Dermis blood vessel endothelial cell (primary cell): Measurements from ENCODE around the gene CHRM4. TPM values are rescaled to one million over a fixed set of nuclear protein-coding genes. Genes with fewer than 3 reads are reported as not detected.

ENCODE experiments used
- DNase-seq: peaks from one replicate; pipeline ENCODE4 v3.0.0; 2010
- total RNA-seq: library from RNA; depleted of rRNA; stranded (reverse); fragments of >200 nt; gene quantifications from 2 replicates; pipeline ENCODE4 v1.2.3, GENCODE V29; 2014

The CHRM4 gene
- total RNA-seq, 1 donor from 2014 or later: 0.17 TPM

GRCh38 chr11:46367244-46367915 is 24.2 kb downstream of the CHRM4 start:
- DNase-seq: peak; percentile 78

GRCh38 chr11:46366661-46367161 is 24.9 kb downstream of the CHRM4 start:
- DNase-seq: no peak

GRCh38 chr11:46366260-46366659 is 25.3 kb downstream of the CHRM4 start:
- DNase-seq: no peak

GRCh38 chr11:46364791-46365190 is 26.8 kb downstream of the CHRM4 start:
- no peak for DNase-seq

- DNase-seq: no peak
These were observed 27.5 kb downstream of the CHRM4 start for GRCh38 chr11:46364056-46364455.

GRCh38 chr11:46363455-46364005 is 28.0 kb downstream of the CHRM4 start:
- peak; percentile 86 for DNase-seq

GRCh38 chr11:46363031-46363407 is 28.6 kb downstream of the CHRM4 start:
- peak; percentile 93 for DNase-seq

GRCh38 chr11:46362156-46363030 is 29.2 kb downstream of the CHRM4 start:
- no peak for DNase-seq

- peak; percentile 74 for DNase-seq
These were observed 30.1 kb downstream of the CHRM4 start for GRCh38 chr11:46361283-46362155.

- no peak for DNase-seq
These were observed 30.7 kb downstream of the CHRM4 start for GRCh38 chr11:46360878-46361277.

GRCh38 chr11:46359953-46360352 is 31.6 kb downstream of the CHRM4 start:
- DNase-seq: no peak

GRCh38 chr11:46357483-46357936 is 34.1 kb downstream of the CHRM4 start:
- DNase-seq: no peak

- DNase-seq: no peak
These were observed 34.6 kb downstream of the CHRM4 start for GRCh38 chr11:46356924-46357482.

- no peak for DNase-seq
These were observed 37.9 kb downstream of the CHRM4 start for GRCh38 chr11:46353698-46354097.

GRCh38 chr11:46352063-46352841 is 39.3 kb downstream of the CHRM4 start:
- peak; percentile 72 for DNase-seq

GRCh38 chr11:46351606-46352005 is 40.0 kb downstream of the CHRM4 start:
- DNase-seq: no peak

- DNase-seq: no peak
These were observed 40.4 kb downstream of the CHRM4 start for GRCh38 chr11:46351148-46351547.

- DNase-seq: no peak
These were observed 40.9 kb downstream of the CHRM4 start for GRCh38 chr11:46350695-46351094.

- DNase-seq: no peak
These were observed 42.8 kb downstream of the CHRM4 start for GRCh38 chr11:46348566-46349401.

GRCh38 chr11:46347637-46348311 is 43.8 kb downstream of the CHRM4 start:
- DNase-seq: no peak
